Smooth muscle cell (in vitro differentiated cells): ENCODE measurements around the gene PCLO. TPM values are rescaled to one million over a fixed set of nuclear protein-coding genes. Genes with fewer than 3 reads are reported as not detected.
"Not testable (repeated sequence)": the region's sequence is repeated elsewhere in the genome, so short reads cannot be mapped to it uniquely, and the experiment has no call there.

ENCODE experiments used
- DNase-seq: peaks from one replicate; lab custom pipeline; 2025; ENCODE audit not compliant: unreplicated experiment; lab: John Stamatoyannopoulos, UW
- H2AFZ ChIP-seq: fragments of 200-600 bp; sonication (generic); 2 replicates; pipeline ENCODE4 v1.6.0; 2016; ENCODE audit warnings: antibody characterized with exemption, low read depth, mild to moderate bottlenecking
- H3F3A ChIP-seq: fragments of 200-600 bp; sonication (generic); 2 replicates; pipeline ENCODE4 v1.6.0; 2017; ENCODE audit warnings: antibody characterized with exemption, low read depth
- H3K27ac ChIP-seq: fragments of 200-600 bp; sonication (generic); 2 replicates; pipeline ENCODE4 v1.5.1; 2016; ENCODE audit warnings: low read depth, mild to moderate bottlenecking
- H3K27me3 ChIP-seq: fragments of 200-600 bp; sonication (generic); 2 replicates; pipeline ENCODE4 v1.6.1; 2016; ENCODE audit warnings: low read depth, mild to moderate bottlenecking
- H3K36me3 ChIP-seq: fragments of 200-600 bp; sonication (generic); 2 replicates; pipeline ENCODE4 v1.5.1; 2016; ENCODE audit warnings: low read depth
- H3K4me1 ChIP-seq: fragments of 200-600 bp; sonication (generic); 2 replicates; pipeline ENCODE4 v1.5.1; 2016; ENCODE audit warnings: low read depth
- H3K4me2 ChIP-seq: fragments of 200-600 bp; sonication (generic); 2 replicates; pipeline ENCODE4 v1.6.0; 2016; ENCODE audit warnings: mild to moderate bottlenecking
- H3K4me3 ChIP-seq: fragments of 200-600 bp; sonication (generic); 2 replicates; pipeline ENCODE4 v1.5.1; 2016; ENCODE audit warnings: mild to moderate bottlenecking
- H3K79me2 ChIP-seq: fragments of 200-600 bp; sonication (generic); 2 replicates; pipeline ENCODE4 v1.6.0; 2016; ENCODE audit warnings: low read depth, mild to moderate bottlenecking
- H3K9ac ChIP-seq: fragments of 200-600 bp; sonication (generic); 2 replicates; pipeline ENCODE4 v1.6.0; 2016; ENCODE audit warnings: low read depth
- H3K9me3 ChIP-seq: fragments of 200-600 bp; sonication (generic); replicated peaks from 2 replicates; pipeline ENCODE4 v1.5.1; 2016; ENCODE audit warnings: low read depth
- H4K20me1 ChIP-seq: fragments of 200-600 bp; sonication (generic); 2 replicates; pipeline ENCODE4 v1.6.0; 2016; ENCODE audit warnings: low read depth
- WGBS: methylation state at CpG from one replicate; pipeline ENCODE4 v1.1.7; 2016; ENCODE audit warnings: low lambda C conversion rate; 5-methylcytosine and 5-hydroxymethylcytosine counted together
- polyA plus RNA-seq: library from polyadenylated mRNA; unstranded; fragments of >200 nt; fragmentation: Nextera tagmentation; extraction: Ambion mirVana; gene quantifications from 2 replicates; pipeline ENCODE4 v1.2.1, GENCODE V29; 2016
- total RNA-seq: library from RNA; depleted of rRNA; stranded (reverse); fragments of >200 nt; gene quantifications from 2 replicates; pipeline ENCODE4 v1.2.3, GENCODE V29; 2014
- TF ChIP-seq, protein P1 (sequence below): fragments of 200-600 bp; sonication (generic); IDR thresholded peaks from 2 replicates; pipeline ENCODE4 v1.5.1; 2017; ENCODE audit warnings: borderline replicate concordance, mild to moderate bottlenecking, antibody characterized with exemption; ENCODE audit not compliant: insufficient read depth, poor library complexity, severe bottlenecking

PCLO gene
- total and polyA plus RNA-seq, 2 experiments from 2014 or later: 0.42 to 1.9 TPM

DNA sequence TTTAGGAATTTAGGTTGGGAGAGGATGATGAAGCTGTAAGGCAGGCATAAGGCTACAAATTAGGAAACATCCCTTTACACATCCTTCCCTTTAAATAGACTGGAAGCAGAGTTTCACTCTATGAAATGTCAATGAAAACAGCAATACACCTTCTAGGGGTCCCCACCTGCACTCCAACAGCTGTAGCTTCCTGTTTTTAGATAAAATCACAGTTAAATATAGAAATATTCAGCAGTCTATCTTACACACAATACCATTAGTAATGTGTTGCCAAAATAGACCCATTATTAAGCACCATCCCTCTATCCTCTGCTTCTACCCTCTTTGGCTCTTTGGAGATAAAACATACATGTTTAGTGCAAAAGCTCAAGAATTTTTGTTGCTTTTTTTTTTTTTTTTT, 237.4 kb downstream of the PCLO start:
- Histone ChIP-seq H3K36me3 (no peaks in the 10 kb centered on the region), H3K9me3 (no peaks in the 10 kb centered on the region), H3K9ac (no peak overlapping the region), H3K27ac (no peak overlapping the region), H3K79me2 (no peaks in the 10 kb centered on the region), H2AFZ (no peak overlapping the region), H3F3A (no peaks in the 10 kb centered on the region), H3K27me3 (no peaks in the 10 kb centered on the region), H3K4me3 (no peak overlapping the region), H3K4me2 (no peak overlapping the region), H3K4me1 (no peaks in the 10 kb centered on the region), H4K20me1 (no peaks in the 10 kb centered on the region)
- TF ChIP-seq, protein P1, sequence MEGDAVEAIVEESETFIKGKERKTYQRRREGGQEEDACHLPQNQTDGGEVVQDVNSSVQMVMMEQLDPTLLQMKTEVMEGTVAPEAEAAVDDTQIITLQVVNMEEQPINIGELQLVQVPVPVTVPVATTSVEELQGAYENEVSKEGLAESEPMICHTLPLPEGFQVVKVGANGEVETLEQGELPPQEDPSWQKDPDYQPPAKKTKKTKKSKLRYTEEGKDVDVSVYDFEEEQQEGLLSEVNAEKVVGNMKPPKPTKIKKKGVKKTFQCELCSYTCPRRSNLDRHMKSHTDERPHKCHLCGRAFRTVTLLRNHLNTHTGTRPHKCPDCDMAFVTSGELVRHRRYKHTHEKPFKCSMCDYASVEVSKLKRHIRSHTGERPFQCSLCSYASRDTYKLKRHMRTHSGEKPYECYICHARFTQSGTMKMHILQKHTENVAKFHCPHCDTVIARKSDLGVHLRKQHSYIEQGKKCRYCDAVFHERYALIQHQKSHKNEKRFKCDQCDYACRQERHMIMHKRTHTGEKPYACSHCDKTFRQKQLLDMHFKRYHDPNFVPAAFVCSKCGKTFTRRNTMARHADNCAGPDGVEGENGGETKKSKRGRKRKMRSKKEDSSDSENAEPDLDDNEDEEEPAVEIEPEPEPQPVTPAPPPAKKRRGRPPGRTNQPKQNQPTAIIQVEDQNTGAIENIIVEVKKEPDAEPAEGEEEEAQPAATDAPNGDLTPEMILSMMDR: no peak
- DNase-seq: no peak

DNA sequence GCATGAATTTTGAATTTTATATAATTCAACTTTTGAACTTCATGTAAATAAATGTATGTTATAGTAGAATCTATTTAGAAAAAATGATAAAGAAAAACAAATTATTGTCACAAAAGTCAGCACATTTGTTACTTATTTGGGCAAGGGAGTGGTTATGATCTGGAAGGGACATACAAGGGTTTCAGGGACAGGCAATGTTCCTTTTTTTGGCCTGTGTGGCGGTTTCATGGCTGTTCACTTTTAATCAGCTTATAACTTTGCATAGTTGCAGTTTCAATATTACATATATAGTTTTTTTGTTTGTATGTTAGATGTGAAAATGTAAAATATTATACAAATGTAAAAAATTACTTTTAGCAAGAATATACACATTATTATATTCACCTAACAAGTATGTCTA, 256.2 kb downstream of the PCLO start:
- TF ChIP-seq, protein P1: no peak

DNA sequence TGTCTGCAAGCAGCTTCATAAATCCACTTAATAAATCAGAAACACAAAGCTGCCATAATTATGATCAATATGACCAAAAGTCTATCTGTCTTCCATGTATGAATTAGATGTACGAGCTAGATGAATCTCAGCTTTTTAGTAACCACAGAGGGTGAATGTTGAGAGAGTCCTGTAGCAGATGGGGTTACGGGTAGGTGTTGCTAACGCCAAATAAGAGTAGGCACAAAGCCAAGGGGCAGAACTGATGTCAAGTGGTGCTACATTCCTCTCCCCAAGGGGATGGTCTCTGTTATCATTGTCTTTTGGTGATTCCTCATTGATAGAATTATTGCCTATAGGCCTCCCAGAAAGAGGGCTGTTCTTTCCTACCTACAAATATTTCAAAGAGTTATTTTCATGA, 257.8 kb downstream of the PCLO start:
- WGBS: 88% methylated on average over 3 of the region's 3 CpGs
- H3K4me1 ChIP-seq: no peaks in the 10 kb centered on the region

More for the DNA sequence above, 256.2 kb downstream of the PCLO start:
- H3K9ac ChIP-seq: no peak overlapping the region
- H3K4me3 ChIP-seq: no peak overlapping the region
- H3K9me3 ChIP-seq: no peaks in the 10 kb centered on the region
- no peaks in the 10 kb centered on the region for H3K79me2 ChIP-seq
- no peaks in the 10 kb centered on the region for H3K4me1 ChIP-seq
- H3K27me3 ChIP-seq: no peaks in the 10 kb centered on the region
- H3K4me2 ChIP-seq: no peak overlapping the region
- H3F3A ChIP-seq: no peaks in the 10 kb centered on the region
- H3K27ac ChIP-seq: no peak overlapping the region
- H3K36me3 ChIP-seq: no peaks in the 10 kb centered on the region
- H2AFZ ChIP-seq: no peak overlapping the region
- WGBS: 90% methylated on average over 1 of the region's 1 CpG
- DNase-seq: no peak
- H4K20me1 ChIP-seq: no peaks in the 10 kb centered on the region

DNA sequence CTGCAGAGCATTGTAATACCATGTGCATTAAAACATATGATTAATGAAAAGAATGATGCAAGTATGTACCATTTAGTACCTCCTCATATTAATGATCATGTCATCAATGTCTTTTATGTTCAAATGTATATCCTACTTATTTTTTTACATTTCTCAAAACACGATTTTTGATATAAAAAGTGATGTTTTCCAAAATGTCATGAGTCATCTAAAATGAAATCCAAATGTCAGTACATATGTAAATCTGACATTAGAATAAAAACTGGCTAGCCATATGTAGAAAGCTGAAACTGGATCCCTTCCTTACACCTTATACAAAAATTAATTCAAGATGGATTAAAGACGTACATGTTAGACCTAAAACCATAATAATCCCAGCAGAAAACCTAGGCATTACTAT, 261.6 kb downstream of the PCLO start:
- H2AFZ ChIP-seq, H3K27ac ChIP-seq, H3F3A ChIP-seq, H4K20me1 ChIP-seq, H3K79me2 ChIP-seq, H3K4me2 ChIP-seq, H3K4me3 ChIP-seq, H3K9me3 ChIP-seq, H3K4me1 ChIP-seq, H3K27me3 ChIP-seq, H3K9ac ChIP-seq, DNase-seq, H3K36me3 ChIP-seq: not testable (repeated sequence)
- 77% methylated on average over 2 of the region's 2 CpGs for WGBS

More for the DNA sequence above, 257.8 kb downstream of the PCLO start:
- Histone ChIP-seq H3K4me3 (no peak overlapping the region), H3K27ac (no peak overlapping the region), H3K9me3 (no peaks in the 10 kb centered on the region), H3K27me3 (no peaks in the 10 kb centered on the region), H3K36me3 (no peaks in the 10 kb centered on the region), H3K4me2 (no peak overlapping the region), H3F3A (no peaks in the 10 kb centered on the region), H3K79me2 (no peaks in the 10 kb centered on the region), H2AFZ (no peak overlapping the region), H4K20me1 (no peaks in the 10 kb centered on the region), H3K9ac (no peak overlapping the region)
- DNase-seq: no peak
- TF ChIP-seq, protein P1: no peak
